Measurements from ENCODE around the gene TMEM198. TPM values are rescaled to one million over a fixed set of nuclear protein-coding genes. Genes with fewer than 3 reads are reported as not detected.
A peak's percentile ranks its signal among the peaks of the same experiment; 100 is the strongest.

TMEM198 gene
- total and polyA plus RNA-seq, 9 of the 15 experiments (the other 6 are each of a cell fraction or from before 2014, with no cell fraction given), result 0.03 to 3.8 (median 1.0) TPM

DNA sequence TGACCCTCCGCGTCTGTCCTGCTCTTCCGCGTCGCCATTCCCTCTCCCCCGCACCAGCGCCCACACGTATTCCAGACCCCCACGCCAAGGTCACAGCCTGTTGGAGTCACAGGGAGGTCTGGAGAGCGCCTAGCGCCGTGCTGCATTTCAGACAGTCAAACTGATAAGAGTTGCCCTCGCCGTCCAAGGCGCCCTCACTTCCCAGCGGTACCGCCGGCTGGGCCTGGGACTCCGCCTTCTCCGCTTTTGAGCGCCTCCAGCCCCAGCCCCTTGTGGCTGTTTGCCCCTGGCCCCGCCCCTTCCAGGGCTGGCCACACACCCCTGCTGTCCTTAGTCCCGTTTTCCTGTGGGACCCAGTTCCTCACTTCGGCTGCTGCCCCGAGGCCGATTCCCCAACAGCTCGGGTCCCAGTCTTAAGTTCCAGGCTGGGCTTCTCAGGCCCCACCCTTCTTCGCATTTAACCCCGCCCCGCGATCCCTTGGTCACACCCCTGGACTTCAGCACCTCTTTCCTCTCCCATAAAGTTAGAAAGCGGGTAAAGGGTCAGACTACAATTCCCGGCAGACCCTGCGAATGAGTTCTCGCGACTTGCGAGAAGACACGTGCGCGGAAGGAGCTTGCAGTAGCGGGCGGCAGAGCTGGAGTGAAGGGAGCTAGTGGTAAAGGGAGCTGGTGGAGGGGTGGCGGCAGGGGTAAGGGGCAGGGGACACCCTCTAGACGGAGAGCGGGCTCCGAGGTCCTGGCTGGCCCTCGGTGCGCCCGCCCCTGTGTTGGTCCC lies 45.4 kb upstream of the TMEM198 start, which contains the start of gene GMPPA (continued):
- TF ChIP-seq TOE1 (IDR thresholded peaks at IDR 0.05; ENCODE audit: borderline replicate concordance) (peak; percentile 76), TOE1 (CRISPR knock-in tag; IDR thresholded peaks at IDR 0.05; ENCODE audit: borderline replicate concordance, low read depth) (no peak), ZFX (CRISPR knock-in tag; IDR thresholded peaks at IDR 0.05) (peak; percentile 65), NFE2L1 (tag; IDR thresholded peaks at IDR 0.05; ENCODE audit: borderline replicate concordance, low read depth) (no peak), ZNF263 (CRISPR knock-in tag; IDR thresholded peaks at IDR 0.05; ENCODE audit: borderline replicate concordance) (peak; percentile 51; the same call in 1 of the 2 replicates), ZNF175 (CRISPR knock-in tag; IDR thresholded peaks at IDR 0.05; ENCODE audit: low read depth) (no peak), CBFB (CRISPR knock-in tag; IDR thresholded peaks at IDR 0.05) (0 out of 2 replicates have a peak, but pooled peaks have one; percentile 9), ZNF436 (CRISPR knock-in tag; IDR thresholded peaks at IDR 0.05) (no peak), RBFOX2 (IDR thresholded peaks at IDR 0.05; ENCODE audit: low read depth, low read length) (peak; percentile 93), CHD2 (IDR thresholded peaks at IDR 0.05; ENCODE audit: low read depth, low read length) (peak; percentile 98), RBM25 (IDR thresholded peaks at IDR 0.05; ENCODE audit: low read depth, low read length, severe bottlenecking) (peak; percentile 62), RCOR1 (IDR thresholded peaks at IDR 0.05; ENCODE audit: borderline replicate concordance in 1 of 2, low read depth in 2 of 2, low read length in 2 of 2) (peak in 1 of 2 experiments; percentile 34; a peak in 2 of 4 replicates)
- TF ChIP-seq, protein P1, sequence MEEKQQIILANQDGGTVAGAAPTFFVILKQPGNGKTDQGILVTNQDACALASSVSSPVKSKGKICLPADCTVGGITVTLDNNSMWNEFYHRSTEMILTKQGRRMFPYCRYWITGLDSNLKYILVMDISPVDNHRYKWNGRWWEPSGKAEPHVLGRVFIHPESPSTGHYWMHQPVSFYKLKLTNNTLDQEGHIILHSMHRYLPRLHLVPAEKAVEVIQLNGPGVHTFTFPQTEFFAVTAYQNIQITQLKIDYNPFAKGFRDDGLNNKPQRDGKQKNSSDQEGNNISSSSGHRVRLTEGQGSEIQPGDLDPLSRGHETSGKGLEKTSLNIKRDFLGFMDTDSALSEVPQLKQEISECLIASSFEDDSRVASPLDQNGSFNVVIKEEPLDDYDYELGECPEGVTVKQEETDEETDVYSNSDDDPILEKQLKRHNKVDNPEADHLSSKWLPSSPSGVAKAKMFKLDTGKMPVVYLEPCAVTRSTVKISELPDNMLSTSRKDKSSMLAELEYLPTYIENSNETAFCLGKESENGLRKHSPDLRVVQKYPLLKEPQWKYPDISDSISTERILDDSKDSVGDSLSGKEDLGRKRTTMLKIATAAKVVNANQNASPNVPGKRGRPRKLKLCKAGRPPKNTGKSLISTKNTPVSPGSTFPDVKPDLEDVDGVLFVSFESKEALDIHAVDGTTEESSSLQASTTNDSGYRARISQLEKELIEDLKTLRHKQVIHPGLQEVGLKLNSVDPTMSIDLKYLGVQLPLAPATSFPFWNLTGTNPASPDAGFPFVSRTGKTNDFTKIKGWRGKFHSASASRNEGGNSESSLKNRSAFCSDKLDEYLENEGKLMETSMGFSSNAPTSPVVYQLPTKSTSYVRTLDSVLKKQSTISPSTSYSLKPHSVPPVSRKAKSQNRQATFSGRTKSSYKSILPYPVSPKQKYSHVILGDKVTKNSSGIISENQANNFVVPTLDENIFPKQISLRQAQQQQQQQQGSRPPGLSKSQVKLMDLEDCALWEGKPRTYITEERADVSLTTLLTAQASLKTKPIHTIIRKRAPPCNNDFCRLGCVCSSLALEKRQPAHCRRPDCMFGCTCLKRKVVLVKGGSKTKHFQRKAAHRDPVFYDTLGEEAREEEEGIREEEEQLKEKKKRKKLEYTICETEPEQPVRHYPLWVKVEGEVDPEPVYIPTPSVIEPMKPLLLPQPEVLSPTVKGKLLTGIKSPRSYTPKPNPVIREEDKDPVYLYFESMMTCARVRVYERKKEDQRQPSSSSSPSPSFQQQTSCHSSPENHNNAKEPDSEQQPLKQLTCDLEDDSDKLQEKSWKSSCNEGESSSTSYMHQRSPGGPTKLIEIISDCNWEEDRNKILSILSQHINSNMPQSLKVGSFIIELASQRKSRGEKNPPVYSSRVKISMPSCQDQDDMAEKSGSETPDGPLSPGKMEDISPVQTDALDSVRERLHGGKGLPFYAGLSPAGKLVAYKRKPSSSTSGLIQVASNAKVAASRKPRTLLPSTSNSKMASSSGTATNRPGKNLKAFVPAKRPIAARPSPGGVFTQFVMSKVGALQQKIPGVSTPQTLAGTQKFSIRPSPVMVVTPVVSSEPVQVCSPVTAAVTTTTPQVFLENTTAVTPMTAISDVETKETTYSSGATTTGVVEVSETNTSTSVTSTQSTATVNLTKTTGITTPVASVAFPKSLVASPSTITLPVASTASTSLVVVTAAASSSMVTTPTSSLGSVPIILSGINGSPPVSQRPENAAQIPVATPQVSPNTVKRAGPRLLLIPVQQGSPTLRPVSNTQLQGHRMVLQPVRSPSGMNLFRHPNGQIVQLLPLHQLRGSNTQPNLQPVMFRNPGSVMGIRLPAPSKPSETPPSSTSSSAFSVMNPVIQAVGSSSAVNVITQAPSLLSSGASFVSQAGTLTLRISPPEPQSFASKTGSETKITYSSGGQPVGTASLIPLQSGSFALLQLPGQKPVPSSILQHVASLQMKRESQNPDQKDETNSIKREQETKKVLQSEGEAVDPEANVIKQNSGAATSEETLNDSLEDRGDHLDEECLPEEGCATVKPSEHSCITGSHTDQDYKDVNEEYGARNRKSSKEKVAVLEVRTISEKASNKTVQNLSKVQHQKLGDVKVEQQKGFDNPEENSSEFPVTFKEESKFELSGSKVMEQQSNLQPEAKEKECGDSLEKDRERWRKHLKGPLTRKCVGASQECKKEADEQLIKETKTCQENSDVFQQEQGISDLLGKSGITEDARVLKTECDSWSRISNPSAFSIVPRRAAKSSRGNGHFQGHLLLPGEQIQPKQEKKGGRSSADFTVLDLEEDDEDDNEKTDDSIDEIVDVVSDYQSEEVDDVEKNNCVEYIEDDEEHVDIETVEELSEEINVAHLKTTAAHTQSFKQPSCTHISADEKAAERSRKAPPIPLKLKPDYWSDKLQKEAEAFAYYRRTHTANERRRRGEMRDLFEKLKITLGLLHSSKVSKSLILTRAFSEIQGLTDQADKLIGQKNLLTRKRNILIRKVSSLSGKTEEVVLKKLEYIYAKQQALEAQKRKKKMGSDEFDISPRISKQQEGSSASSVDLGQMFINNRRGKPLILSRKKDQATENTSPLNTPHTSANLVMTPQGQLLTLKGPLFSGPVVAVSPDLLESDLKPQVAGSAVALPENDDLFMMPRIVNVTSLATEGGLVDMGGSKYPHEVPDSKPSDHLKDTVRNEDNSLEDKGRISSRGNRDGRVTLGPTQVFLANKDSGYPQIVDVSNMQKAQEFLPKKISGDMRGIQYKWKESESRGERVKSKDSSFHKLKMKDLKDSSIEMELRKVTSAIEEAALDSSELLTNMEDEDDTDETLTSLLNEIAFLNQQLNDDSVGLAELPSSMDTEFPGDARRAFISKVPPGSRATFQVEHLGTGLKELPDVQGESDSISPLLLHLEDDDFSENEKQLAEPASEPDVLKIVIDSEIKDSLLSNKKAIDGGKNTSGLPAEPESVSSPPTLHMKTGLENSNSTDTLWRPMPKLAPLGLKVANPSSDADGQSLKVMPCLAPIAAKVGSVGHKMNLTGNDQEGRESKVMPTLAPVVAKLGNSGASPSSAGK (IDR thresholded peaks at IDR 0.05), result peak; percentile 73; the same call in 1 of the 2 replicates

Measured in K562 (cell line).